HepG2 (cell line): ENCODE data around the gene TBC1D14. TPM values are rescaled to one million over a fixed set of nuclear protein-coding genes. Genes with fewer than 3 reads are reported as not detected.

Experiments
- BCL3 ChIP-seq: sonication (generic); formaldehyde crosslinking; IDR thresholded peaks from 2 replicates; pipeline ENCODE4 v1.5.1; 2020; ENCODE audit warnings: mild to moderate bottlenecking, missing genetic modification reagents, moderate library complexity
- MYPOP ChIP-seq: sonication (generic); formaldehyde crosslinking; IDR thresholded peaks from 2 replicates; pipeline ENCODE4 v1.8.1; 2023; ENCODE audit warnings: mild to moderate bottlenecking, moderate library complexity, missing genetic modification reagents
- NFATC3 ChIP-seq: sonication (generic); formaldehyde crosslinking; IDR thresholded peaks from 2 replicates; pipeline ENCODE4 v1.5.1; 2020; ENCODE audit warnings: mild to moderate bottlenecking, missing genetic modification reagents
- TARDBP ChIP-seq: sonication (generic); formaldehyde crosslinking; IDR thresholded peaks from 2 replicates; pipeline ENCODE4 v1.8.0; 2022; ENCODE audit warnings: mild to moderate bottlenecking, missing genetic modification reagents
- ZMYM2 ChIP-seq: sonication (generic); formaldehyde crosslinking; IDR thresholded peaks from 2 replicates; pipeline ENCODE4 v1.8.0; 2022; ENCODE audit warnings: mild to moderate bottlenecking, missing genetic modification reagents
- ZNF607 ChIP-seq: sonication (generic); formaldehyde crosslinking; IDR thresholded peaks from 2 replicates; pipeline ENCODE4 v1.5.1; 2020; ENCODE audit warnings: missing genetic modification reagents, mild to moderate bottlenecking, borderline replicate concordance
- ZNF687 ChIP-seq: sonication (generic); formaldehyde crosslinking; IDR thresholded peaks from 2 replicates; pipeline ENCODE4 v1.5.1; 2020; ENCODE audit warnings: mild to moderate bottlenecking, missing genetic modification reagents, moderate library complexity
- polyA plus RNA-seq, 8 experiments: library from polyadenylated mRNA; depleted of rRNA in 3 of 8; stranded (reverse) in 7 of 8; unstranded in 1 of 8; fragments of >200 nt; fragmentation: Illumina TruSeq in 4 of 8; extraction: Trizol in 4 of 8; gene quantifications; 2 replicates each; pipeline versions ENCODE4 v1.2.1 to v1.2.3, GENCODE V29; 2011 to 2016; ENCODE audit warnings: low read depth in 4 of 8, missing spikeins in 1 of 8, mixed read lengths in 1 of 8; ENCODE audit not compliant: insufficient read depth in 1 of 8
- total RNA-seq, 5 experiments: library from RNA; depleted of rRNA; stranded (reverse); fragments of >200 nt; fragmentation: Illumina TruSeq; extraction: Trizol; gene quantifications; 2 replicates each; pipeline ENCODE4 v1.2.3, GENCODE V29; 2016; ENCODE audit warnings: low read depth in 1 of 5

The TBC1D14 gene
- total and polyA plus RNA-seq, 2 of the 13 experiments (the other 11 are each of a cell fraction or from before 2014, with no cell fraction given), result 29.5 to 46.5 TPM

GRCh38 chr4:7044137-7044930 lies 134.7 kb downstream of the TBC1D14 start (continued):
- TF ChIP-seq ZMYM2 (0 out of 2 replicates have a peak, but pooled peaks have one; percentile 12), BCL3 (CRISPR knock-in tag) (0 out of 2 replicates have a peak, but pooled peaks have one; percentile 11), ZNF687 (peak; percentile 50; the same call in 1 of the 2 replicates), TARDBP (CRISPR knock-in tag) (no peak), MYPOP (CRISPR knock-in tag) (0 out of 2 replicates have a peak, but pooled peaks have one; percentile 19), ZNF607 (CRISPR knock-in tag) (0 out of 2 replicates have a peak, but pooled peaks have one; percentile 10), NFATC3 (CRISPR knock-in tag) (no peak)
